A549 (cell line): ENCODE measurements around the gene BCL2. TPM values are rescaled to one million over a fixed set of nuclear protein-coding genes. Genes with fewer than 3 reads are reported as not detected.

Experiments
- ATAC-seq, 2 experiments: fragments of 200-7000 bp in 1 of 2; fragments of >200 bp in 1 of 2; cut with Nextera tagmentation in 1 of 2; cut with Tn5 transposase in 1 of 2; 3 replicates each; pipeline versions ENCODE4 v1.8.0 to v1.9.1; 2018 to 2020; ENCODE audit warnings: mild to moderate bottlenecking in 1 of 2, moderate library complexity in 1 of 2
- CTCF ChIA-PET: fragments of 300-600 bp; sonication (Branson Sonifier 250); formaldehyde crosslinking; extraction: SDS; loops from one replicate; lab custom pipeline; 2021; ENCODE audit warnings: antibody characterized with exemption, inconsistent platforms; lab: Yijun Ruan, JAX
- POLR2A ChIA-PET: fragments of 350-600 bp; formaldehyde crosslinking; extraction: SDS; loops from one replicate; lab custom pipeline; 2021; ENCODE audit warnings: antibody characterized with exemption, inconsistent platforms; lab: Yijun Ruan, JAX
- DNase-seq, 2 experiments: peaks; one replicate each; pipeline versions ENCODE4 v3.0.0 to v3.0.0-alpha.2; 2011 to 2016; ENCODE audit warnings: low read depth in 1 of 2, low spot score in 1 of 2
- FAIRE-seq: peaks from 2 replicates; lab custom pipeline; 2011; peaks lifted over from hg19 to GRCh38; lab: Jason Lieb, UNC
- H3K27ac ChIP-seq, 2 experiments: fragments of >200 bp; sonication (Bioruptor Twin); formaldehyde crosslinking; 3 replicates each; pipeline ENCODE4 v1.5.1; 2016 to 2017
- H3K4me1 ChIP-seq: fragments of >200 bp; sonication (Bioruptor Twin); formaldehyde crosslinking; 3 replicates; pipeline ENCODE4 v1.6.1; 2016
- H3K4me2 ChIP-seq: fragments of >200 bp; sonication (Bioruptor Twin); formaldehyde crosslinking; 3 replicates; pipeline ENCODE4 v1.6.1; 2016
- H3K4me3 ChIP-seq: fragments of >200 bp; sonication (Bioruptor Twin); formaldehyde crosslinking; 3 replicates; pipeline ENCODE4 v1.5.1; 2016
- H3K9me3 ChIP-seq: fragments of >200 bp; sonication (Bioruptor Twin); formaldehyde crosslinking; 3 replicates; pipeline ENCODE4 v1.6.1; 2016
- BHLHE40 ChIP-seq: IDR thresholded peaks from 2 replicates; pipeline ENCODE4 v1.6.1; 2012; ENCODE audit warnings: low read depth, low read length, inconsistent platforms
- CBX2 ChIP-seq: fragments of 200-600 bp; sonication (generic); IDR thresholded peaks from 2 replicates; pipeline ENCODE4 v1.6.1; 2016; ENCODE audit warnings: low read depth, mild to moderate bottlenecking, borderline replicate concordance
- CEBPB ChIP-seq, 2 experiments: fragments of >200 bp in 1 of 2; sonication (Bioruptor Twin) in 1 of 2; formaldehyde crosslinking in 1 of 2; IDR thresholded peaks; 2 replicates each; pipeline ENCODE4 v1.6.1; 2012 to 2016
- CHD2 ChIP-seq: fragments of 150-350 bp; IDR thresholded peaks from 2 replicates; pipeline ENCODE4 v1.6.1; 2014; ENCODE audit warnings: low read length; ENCODE audit not compliant: partially characterized antibody
- ESRRA ChIP-seq: fragments of 150-350 bp; IDR thresholded peaks from 2 replicates; pipeline ENCODE4 v1.6.1; 2014; ENCODE audit warnings: mild to moderate bottlenecking, low read length, borderline replicate concordance
- FOSB ChIP-seq: fragments of 250-450 bp; sonication (Bioruptor Pico); IDR thresholded peaks from 2 replicates; pipeline ENCODE4 v1.5.0; 2020; ENCODE audit warnings: mild to moderate bottlenecking, moderate library complexity
- HDAC2 ChIP-seq: fragments of 200-600 bp; sonication (generic); IDR thresholded peaks from 2 replicates; pipeline ENCODE4 v1.6.1; 2016
- HOXA7 ChIP-seq: fragments of 250-450 bp; sonication (Bioruptor Pico); IDR thresholded peaks from 2 replicates; pipeline ENCODE4 v1.5.0; 2020; ENCODE audit warnings: mild to moderate bottlenecking, moderate library complexity
- HOXB13 ChIP-seq: fragments of 250-450 bp; sonication (Bioruptor Pico); IDR thresholded peaks from 2 replicates; pipeline ENCODE4 v1.5.0; 2020; ENCODE audit warnings: low read depth, mild to moderate bottlenecking, moderate library complexity
- HOXB5 ChIP-seq: fragments of 250-450 bp; sonication (Bioruptor Pico); IDR thresholded peaks from 2 replicates; pipeline ENCODE4 v1.5.0; 2020; ENCODE audit warnings: mild to moderate bottlenecking, moderate library complexity
- JUN ChIP-seq, 2 experiments: fragments of >200 bp; sonication (Bioruptor Twin); formaldehyde crosslinking; IDR thresholded peaks; 2 replicates in 1 of 2; 3 replicates in 1 of 2; pipeline ENCODE4 v1.6.1; 2016 to 2017
- KDM1A ChIP-seq: fragments of 200-600 bp; sonication (generic); IDR thresholded peaks from 2 replicates; pipeline ENCODE4 v1.6.1; 2016; ENCODE audit warnings: low read depth, mild to moderate bottlenecking
- MAZ ChIP-seq: fragments of 150-350 bp; IDR thresholded peaks from 2 replicates; pipeline ENCODE4 v1.6.1; 2014; ENCODE audit warnings: antibody characterized with exemption, low read depth, low read length, borderline replicate concordance
- MYC ChIP-seq: IDR thresholded peaks from 2 replicates; pipeline ENCODE4 v1.6.1; 2012; ENCODE audit warnings: mild to moderate bottlenecking, inconsistent platforms, low read length, improper control_type of control experiment, borderline replicate concordance
- NFE2L2 ChIP-seq: fragments of 150-350 bp; conservative IDR thresholded peaks from 2 replicates; pipeline ENCODE4 v1.6.1; 2014; ENCODE audit warnings: low read length
- RAD21 ChIP-seq, 2 experiments: fragments of >200 bp in 1 of 2; sonication (Bioruptor Twin) in 1 of 2; formaldehyde crosslinking in 1 of 2; IDR thresholded peaks in 1 of 2; conservative IDR thresholded peaks in 1 of 2; 2 replicates in 1 of 2; 3 replicates in 1 of 2; pipeline ENCODE4 v1.6.1; 2012 to 2018; ENCODE audit warnings: inconsistent platforms in 1 of 2
- RCOR1 ChIP-seq: fragments of 150-350 bp; IDR thresholded peaks from 2 replicates; pipeline ENCODE4 v1.6.1; 2014; ENCODE audit warnings: antibody characterized with exemption, low read length, low read depth
- RNF2 ChIP-seq: fragments of 200-600 bp; sonication (generic); IDR thresholded peaks from 2 replicates; pipeline ENCODE4 v1.6.1; 2016; ENCODE audit warnings: low read depth, mild to moderate bottlenecking, antibody characterized with exemption, moderate library complexity, borderline replicate concordance
- SMC3 ChIP-seq: fragments of >200 bp; sonication (Bioruptor Twin); formaldehyde crosslinking; IDR thresholded peaks from 3 replicates; pipeline ENCODE4 v1.6.1; 2018; ENCODE audit warnings: inconsistent platforms
- TFCP2L1 ChIP-seq: fragments of 250-450 bp; sonication (Bioruptor Pico); IDR thresholded peaks from 2 replicates; pipeline ENCODE4 v1.5.0; 2021; ENCODE audit warnings: mild to moderate bottlenecking
- TP53 ChIP-seq: fragments of 250-450 bp; sonication (Bioruptor Pico); IDR thresholded peaks from 2 replicates; pipeline ENCODE4 v1.5.0; 2021; ENCODE audit warnings: mild to moderate bottlenecking, moderate library complexity
- ZC3H11A ChIP-seq: fragments of 450-650 bp; IDR thresholded peaks from 2 replicates; pipeline ENCODE4 v1.6.1; 2014; ENCODE audit warnings: antibody characterized with exemption, mild to moderate bottlenecking
- ZFP36 ChIP-seq: fragments of 450-650 bp; IDR thresholded peaks from 2 replicates; pipeline ENCODE4 v1.6.1; 2014; ENCODE audit warnings: borderline replicate concordance; ENCODE audit not compliant: partially characterized antibody
- ZNF302 ChIP-seq: fragments of 250-450 bp; sonication (Bioruptor Pico); IDR thresholded peaks from 2 replicates; pipeline ENCODE4 v1.9.0; 2021; ENCODE audit warnings: inconsistent platforms, mild to moderate bottlenecking, moderate library complexity
- ZSCAN20 ChIP-seq: fragments of 250-450 bp; sonication (Bioruptor Pico); IDR thresholded peaks from 2 replicates; pipeline ENCODE4 v1.8.0; 2022; ENCODE audit warnings: mild to moderate bottlenecking, moderate library complexity
- WGBS: methylation state at CpG from one replicate; pipeline ENCODE4 v1.1.6; 2017; ENCODE audit errors: missing lambda C conversion rate; 5-methylcytosine and 5-hydroxymethylcytosine counted together
- polyA plus RNA-seq, 4 experiments: library from polyadenylated mRNA; depleted of rRNA in 3 of 4; stranded (reverse); fragments of >200 nt; fragmentation: RNase III in 1 of 4; extraction: RNeasy Plus Mini Kit Qiagen cat#74134 plus additional on column Dnase treatment in 1 of 4; gene quantifications; 2 replicates in 3 of 4; 3 replicates in 1 of 4; pipeline ENCODE4 v1.2.3, GENCODE V29; 2011 to 2017
- TF ChIP-seq, protein P1 (sequence below): fragments of 250-450 bp; sonication (Bioruptor Pico); IDR thresholded peaks from 2 replicates; pipeline ENCODE4 v1.5.0; 2020; ENCODE audit warnings: low read depth, mild to moderate bottlenecking, moderate library complexity
- TF ChIP-seq, protein P2 (sequence below): fragments of 250-450 bp; sonication (Bioruptor Pico); IDR thresholded peaks from 2 replicates; pipeline ENCODE4 v1.5.0; 2021; ENCODE audit warnings: mild to moderate bottlenecking, moderate library complexity, borderline replicate concordance
- TF ChIP-seq, protein P3 (sequence below): IDR thresholded peaks from 2 replicates; pipeline ENCODE4 v1.6.1; 2012

The BCL2 gene
- polyA plus RNA-seq, 2 of the 4 experiments (the other 2 are of a cell fraction) = 0.50 to 0.61 TPM

DNA sequence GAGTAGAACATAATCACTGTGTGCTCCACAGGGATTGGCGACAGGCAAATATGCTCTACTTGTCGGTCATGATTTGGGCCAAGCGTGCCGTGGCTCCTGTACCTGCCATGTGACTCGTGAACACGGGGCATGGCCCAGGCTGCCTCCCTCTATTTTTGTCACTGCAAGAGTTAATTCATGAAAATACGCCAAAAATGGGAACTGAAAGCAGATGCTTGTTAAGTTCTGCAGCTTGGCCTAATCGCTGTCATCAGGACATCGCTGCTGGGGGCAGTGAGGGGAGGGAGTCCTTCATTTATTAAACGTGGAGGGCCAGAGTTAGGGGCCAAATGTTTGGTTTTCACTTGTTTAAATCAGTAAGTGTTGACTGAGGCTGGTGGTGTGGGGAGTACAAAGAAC, 177.8 kb downstream of the BCL2 start:
- Histone ChIP-seq H3K4me3 (no peak overlapping the region), H3K4me2 (no peak overlapping the region), H3K9me3 (no peaks in the 10 kb centered on the region), H3K27ac (no peak overlapping the region), H3K4me1 (no peaks in the 10 kb centered on the region)
- WGBS = 29% methylated on average over 8 of the region's 10 CpGs
- no peak for DNase-seq
- ATAC-seq = no peak
- CTCF ChIA-PET = interaction anchor here (1.9 kb wide), 1 partner anchor 10 kb away, joined by 7 read pairs; no protein-coding TSS in a partner anchor
- FAIRE-seq = no peak
- TF ChIP-seq TFCP2L1 = no peak
- no peak for TF ChIP-seq ZC3H11A
- TF ChIP-seq ZSCAN20 (CRISPR knock-in tag) = no peak
- no peak for TF ChIP-seq BHLHE40
- no peak for TF ChIP-seq KDM1A
- no peak for TF ChIP-seq ZNF302 (CRISPR knock-in tag)
- no peak for TF ChIP-seq FOSB (CRISPR knock-in tag)
- TF ChIP-seq MYC = no peak
- TF ChIP-seq, protein P1, sequence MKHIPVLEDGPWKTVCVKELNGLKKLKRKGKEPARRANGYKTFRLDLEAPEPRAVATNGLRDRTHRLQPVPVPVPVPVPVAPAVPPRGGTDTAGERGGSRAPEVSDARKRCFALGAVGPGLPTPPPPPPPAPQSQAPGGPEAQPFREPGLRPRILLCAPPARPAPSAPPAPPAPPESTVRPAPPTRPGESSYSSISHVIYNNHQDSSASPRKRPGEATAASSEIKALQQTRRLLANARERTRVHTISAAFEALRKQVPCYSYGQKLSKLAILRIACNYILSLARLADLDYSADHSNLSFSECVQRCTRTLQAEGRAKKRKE = no peak
- TF ChIP-seq ZFP36 = no peak
- no peak for TF ChIP-seq TP53 (CRISPR knock-in tag)
- TF ChIP-seq JUN (IDR thresholded peaks at IDR 0.05) = no peak
- no peak for TF ChIP-seq HDAC2
- no peak for TF ChIP-seq CBX2
- TF ChIP-seq RNF2 = no peak
- TF ChIP-seq, protein P2, sequence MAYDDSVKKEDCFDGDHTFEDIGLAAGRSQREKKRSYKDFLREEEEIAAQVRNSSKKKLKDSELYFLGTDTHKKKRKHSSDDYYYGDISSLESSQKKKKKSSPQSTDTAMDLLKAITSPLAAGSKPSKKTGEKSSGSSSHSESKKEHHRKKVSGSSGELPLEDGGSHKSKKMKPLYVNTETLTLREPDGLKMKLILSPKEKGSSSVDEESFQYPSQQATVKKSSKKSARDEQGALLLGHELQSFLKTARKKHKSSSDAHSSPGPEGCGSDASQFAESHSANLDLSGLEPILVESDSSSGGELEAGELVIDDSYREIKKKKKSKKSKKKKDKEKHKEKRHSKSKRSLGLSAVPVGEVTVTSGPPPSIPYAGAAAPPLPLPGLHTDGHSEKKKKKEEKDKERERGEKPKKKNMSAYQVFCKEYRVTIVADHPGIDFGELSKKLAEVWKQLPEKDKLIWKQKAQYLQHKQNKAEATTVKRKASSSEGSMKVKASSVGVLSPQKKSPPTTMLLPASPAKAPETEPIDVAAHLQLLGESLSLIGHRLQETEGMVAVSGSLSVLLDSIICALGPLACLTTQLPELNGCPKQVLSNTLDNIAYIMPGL (CRISPR knock-in tag) = no peak
- TF ChIP-seq ESRRA = no peak
- no peak for TF ChIP-seq CEBPB (IDR thresholded peaks at IDR 0.05)
- TF ChIP-seq RCOR1 = no peak
- POLR2A ChIA-PET = no interaction called here

DNA sequence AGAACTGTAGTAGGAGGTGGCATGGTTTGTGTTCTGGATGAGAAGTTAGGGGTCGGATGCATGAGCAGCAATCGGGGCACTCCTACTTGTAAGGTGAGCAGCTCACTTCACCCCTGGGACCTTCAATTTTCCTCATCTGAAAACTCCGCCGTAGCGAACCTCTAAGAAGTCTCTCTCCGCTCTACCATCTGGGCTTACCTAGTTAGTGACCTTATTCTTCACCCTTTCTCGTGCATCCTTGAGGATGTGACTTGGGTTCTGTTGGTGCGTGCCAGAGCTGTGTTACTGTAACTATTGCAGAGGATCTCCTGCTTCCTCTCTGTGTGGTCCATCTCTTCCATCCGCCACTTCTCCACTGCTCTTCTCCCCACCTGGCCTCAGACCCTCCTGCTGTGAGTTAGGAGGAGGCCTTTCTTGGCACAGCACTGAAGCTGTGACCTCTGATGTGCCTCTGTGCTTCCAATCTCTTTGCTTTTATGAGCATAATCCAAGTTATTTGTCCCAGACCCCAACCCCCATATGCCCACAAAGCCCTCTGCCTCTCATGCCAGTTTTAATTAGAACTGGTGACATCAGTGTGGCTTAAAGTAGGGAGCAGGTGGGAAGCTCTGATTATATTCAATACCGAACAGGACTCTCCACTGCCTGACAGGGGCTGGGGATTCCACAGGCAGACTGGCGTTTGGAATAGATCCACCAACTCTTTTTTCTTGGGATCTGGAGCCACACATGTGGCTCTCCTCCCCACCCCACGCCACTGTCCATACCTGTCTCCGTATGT, 178.4 kb downstream of the BCL2 start:
- FAIRE-seq = no peak
- ChIA-PET POLR2A (no interaction called here), CTCF (interaction anchor here (1.9 kb wide), 1 partner anchor 10 kb away, joined by 7 read pairs; no protein-coding TSS in a partner anchor)
- no peak for ATAC-seq
- H3K27ac ChIP-seq = no peak overlapping the region
- no peak for DNase-seq
- no peak overlapping the region for H3K4me2 ChIP-seq
- WGBS = 57% methylated on average over 13 of the region's 13 CpGs
- TF ChIP-seq SMC3 (no peak), CHD2 (no peak), HOXB5 (CRISPR knock-in tag) (no peak), HOXA7 (CRISPR knock-in tag) (no peak), RAD21 (conservative IDR thresholded peaks at IDR 0.05 in 1 of 2, IDR thresholded peaks at IDR 0.05 in 1 of 2) (no peak), HOXB13 (no peak), NFE2L2 (no peak), MAZ (no peak)
- TF ChIP-seq, protein P3, sequence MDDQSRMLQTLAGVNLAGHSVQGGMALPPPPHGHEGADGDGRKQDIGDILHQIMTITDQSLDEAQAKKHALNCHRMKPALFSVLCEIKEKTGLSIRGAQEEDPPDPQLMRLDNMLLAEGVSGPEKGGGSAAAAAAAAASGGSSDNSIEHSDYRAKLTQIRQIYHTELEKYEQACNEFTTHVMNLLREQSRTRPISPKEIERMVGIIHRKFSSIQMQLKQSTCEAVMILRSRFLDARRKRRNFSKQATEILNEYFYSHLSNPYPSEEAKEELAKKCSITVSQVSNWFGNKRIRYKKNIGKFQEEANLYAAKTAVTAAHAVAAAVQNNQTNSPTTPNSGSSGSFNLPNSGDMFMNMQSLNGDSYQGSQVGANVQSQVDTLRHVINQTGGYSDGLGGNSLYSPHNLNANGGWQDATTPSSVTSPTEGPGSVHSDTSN = no peak
- H3K4me3 ChIP-seq = no peak overlapping the region
- H3K9me3 ChIP-seq = no peaks in the 10 kb centered on the region
- no peaks in the 10 kb centered on the region for H3K4me1 ChIP-seq
